Liver (tissue), 2 donors: ENCODE data around the gene OPTC.

Source experiments
- CTCF ChIP-seq: fragments of 150-350 bp; IDR thresholded peaks from 2 replicates; pipeline ENCODE4 v1.5.1; 2017; ENCODE audit warnings: improper control_type of control experiment, low read depth, low read length; ENCODE audit not compliant: missing input control
- FOXA1 ChIP-seq: IDR thresholded peaks from 2 replicates; pipeline ENCODE4 v1.6.1; 2016; ENCODE audit warnings: antibody characterized with exemption
- donor health status: healthy.

GRCh38 chr1:203512848-203513584 lies 19.1 kb downstream of the OPTC start:
- TF ChIP-seq FOXA1 (no peak), CTCF (no peak)
